Vagina (tissue), 2 donors: ENCODE data around the gene ALKBH3. TPM values are rescaled to one million over a fixed set of nuclear protein-coding genes. Genes with fewer than 3 reads are reported as not detected.
A peak's percentile ranks its signal among the peaks of the same experiment; 100 is the strongest.

ENCODE experiments used
- DNase-seq, 2 donors: peaks; one replicate each; pipeline ENCODE4 v3.0.0-alpha.2; 2017; ENCODE audit errors: extremely low spot score in 2 of 2
- H3K27ac ChIP-seq: fragments of 200-600 bp; sonication (generic); one replicate; pipeline ENCODE4 v1.5.1; 2019
- H3K27me3 ChIP-seq: fragments of 200-600 bp; sonication (generic); one replicate; pipeline ENCODE4 v1.5.1; 2019
- H3K36me3 ChIP-seq, 2 donors: fragments of 200-600 bp; sonication (generic); one replicate each; pipeline ENCODE4 v1.5.1; 2017 to 2019
- H3K4me1 ChIP-seq: fragments of 200-600 bp; sonication (generic); one replicate; pipeline ENCODE4 v1.5.1; 2019
- H3K4me3 ChIP-seq, 2 donors: fragments of 200-600 bp; sonication (generic); 1 replicate in 1 of 2; 2 replicates in 1 of 2; pipeline ENCODE4 v1.5.1; 2016 to 2019
- H3K9me3 ChIP-seq: fragments of 200-600 bp; sonication (generic); one replicate; pipeline ENCODE4 v1.5.1; 2019
- POLR2A ChIP-seq, 2 donors: fragments of 450-650 bp; IDR thresholded peaks; one replicate each; pipeline ENCODE4 v1.6.1; 2017; ENCODE audit warnings: antibody characterized with exemption in 2 of 2, mild to moderate bottlenecking in 2 of 2, moderate library complexity in 2 of 2
- POLR2AphosphoS5 ChIP-seq, 2 donors: sonication (generic); formaldehyde crosslinking; IDR thresholded peaks; one replicate each; pipeline ENCODE4 v1.9.0; 2017; ENCODE audit warnings: antibody characterized with exemption in 2 of 2, mild to moderate bottlenecking in 2 of 2, low read depth in 1 of 2; ENCODE audit not compliant: insufficient read depth in 1 of 2
- intact Hi-C: fragments of 100-400 bp; cut with DNase I; formaldehyde crosslinking; loops from one replicate; pipeline ENCODE4 v1.15.1; 2023
- total RNA-seq: library from RNA; depleted of rRNA; stranded (reverse); fragments of >200 nt; gene quantifications from one replicate; pipeline ENCODE4 v1.2.3, GENCODE V29; 2016
- TF ChIP-seq, protein P1 (sequence below), 3 experiments: fragments of 450-650 bp in 2 of 3; fragments of 200-600 bp in 1 of 3; sonication (generic) in 1 of 3; IDR thresholded peaks; one replicate each; pipeline ENCODE4 v1.5.1; 2017 to 2019; ENCODE audit warnings: antibody characterized with exemption in 3 of 3, mild to moderate bottlenecking in 2 of 3, moderate library complexity in 2 of 3

The ALKBH3 gene
- total RNA-seq, 1 donor from 2014 or later = 33.4 TPM

- Histone ChIP-seq H3K4me1 (peaks cover 17% of the 10 kb centered on the region), H3K27ac (peak overlapping the region; percentile 52), H3K27me3 (no peaks in the 10 kb centered on the region), H3K4me3 (no peak overlapping the region), H3K36me3 (no peaks in the 10 kb centered on the region), H3K9me3 (no peaks in the 10 kb centered on the region)
- intact Hi-C loops = loop anchor here (5.0 to 10.0 kb wide), 3 partner anchors 39 to 84 kb away; partner anchors contain the start of gene ALKBH3
- TF ChIP-seq POLR2A (IDR thresholded peaks at IDR 0.05) = no peak
- TF ChIP-seq POLR2AphosphoS5 (IDR thresholded peaks at IDR 0.05; ENCODE audit: insufficient read depth in 1 of 2, low read depth in 1 of 2) = no peak
- TF ChIP-seq, protein P1, sequence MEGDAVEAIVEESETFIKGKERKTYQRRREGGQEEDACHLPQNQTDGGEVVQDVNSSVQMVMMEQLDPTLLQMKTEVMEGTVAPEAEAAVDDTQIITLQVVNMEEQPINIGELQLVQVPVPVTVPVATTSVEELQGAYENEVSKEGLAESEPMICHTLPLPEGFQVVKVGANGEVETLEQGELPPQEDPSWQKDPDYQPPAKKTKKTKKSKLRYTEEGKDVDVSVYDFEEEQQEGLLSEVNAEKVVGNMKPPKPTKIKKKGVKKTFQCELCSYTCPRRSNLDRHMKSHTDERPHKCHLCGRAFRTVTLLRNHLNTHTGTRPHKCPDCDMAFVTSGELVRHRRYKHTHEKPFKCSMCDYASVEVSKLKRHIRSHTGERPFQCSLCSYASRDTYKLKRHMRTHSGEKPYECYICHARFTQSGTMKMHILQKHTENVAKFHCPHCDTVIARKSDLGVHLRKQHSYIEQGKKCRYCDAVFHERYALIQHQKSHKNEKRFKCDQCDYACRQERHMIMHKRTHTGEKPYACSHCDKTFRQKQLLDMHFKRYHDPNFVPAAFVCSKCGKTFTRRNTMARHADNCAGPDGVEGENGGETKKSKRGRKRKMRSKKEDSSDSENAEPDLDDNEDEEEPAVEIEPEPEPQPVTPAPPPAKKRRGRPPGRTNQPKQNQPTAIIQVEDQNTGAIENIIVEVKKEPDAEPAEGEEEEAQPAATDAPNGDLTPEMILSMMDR (IDR thresholded peaks at IDR 0.05) = no peak
- no peak for DNase-seq
These were observed 67.2 kb downstream of the ALKBH3 start for GRCh38 chr11:43947815-43948214.

GRCh38 chr11:43948341-43949225 lies 68.0 kb downstream of the ALKBH3 start:
- Histone ChIP-seq H3K27ac (no peak overlapping the region), H3K4me3 (no peak overlapping the region), H3K27me3 (no peaks in the 10 kb centered on the region), H3K4me1 (peaks cover 15% of the 10 kb centered on the region), H3K36me3 (no peaks in the 10 kb centered on the region), H3K9me3 (no peaks in the 10 kb centered on the region)
- TF ChIP-seq, protein P1 (IDR thresholded peaks at IDR 0.05) = no peak
- no peak for TF ChIP-seq POLR2A (IDR thresholded peaks at IDR 0.05)
- no peak for TF ChIP-seq POLR2AphosphoS5 (IDR thresholded peaks at IDR 0.05; ENCODE audit: insufficient read depth in 1 of 2, low read depth in 1 of 2)
- intact Hi-C loops = loop anchor here (5.0 to 10.0 kb wide), 3 partner anchors 39 to 84 kb away; partner anchors contain the start of gene ALKBH3
- no peak for DNase-seq

DNA sequence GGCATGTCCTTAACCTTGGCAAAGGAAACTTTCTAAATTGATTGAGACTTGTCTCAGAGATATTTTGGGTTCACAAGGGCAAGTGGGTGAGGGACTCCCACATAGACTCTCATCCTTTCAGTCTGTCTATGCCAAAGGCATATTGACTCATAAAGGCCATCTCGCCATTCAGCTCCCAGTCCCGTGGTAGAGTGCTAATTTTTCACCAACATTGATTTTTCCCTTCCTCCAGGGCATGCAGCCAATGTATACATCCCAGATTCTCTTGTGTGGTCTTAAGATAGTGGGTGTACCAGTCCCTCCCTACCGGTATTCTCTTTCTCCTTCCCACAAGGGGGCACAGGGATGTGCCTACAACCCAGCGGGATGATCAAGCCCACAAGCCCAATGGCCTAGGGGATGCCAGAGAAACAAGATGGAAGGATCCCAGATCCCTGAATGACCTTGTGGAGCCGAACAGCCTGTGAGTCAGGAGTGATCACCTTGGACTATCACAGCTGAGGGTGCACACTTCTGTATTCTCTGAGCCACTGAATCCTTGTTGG lies 69.8 kb downstream of the ALKBH3 start:
- intact Hi-C loops = no loop called here
- TF ChIP-seq POLR2A (IDR thresholded peaks at IDR 0.05) = no peak
- TF ChIP-seq, protein P1 (IDR thresholded peaks at IDR 0.05) = no peak
- TF ChIP-seq POLR2AphosphoS5 (IDR thresholded peaks at IDR 0.05; ENCODE audit: insufficient read depth in 1 of 2, low read depth in 1 of 2) = no peak
- no peaks in the 10 kb centered on the region for H3K4me1 ChIP-seq
- no peak for DNase-seq
- H3K4me3 ChIP-seq = no peak overlapping the region
- H3K27me3 ChIP-seq = no peaks in the 10 kb centered on the region
- no peaks in the 10 kb centered on the region for H3K36me3 ChIP-seq
- no peak overlapping the region for H3K27ac ChIP-seq
- no peaks in the 10 kb centered on the region for H3K9me3 ChIP-seq

- intact Hi-C loops = no loop called here
These were observed 70.6 kb downstream of the ALKBH3 start for GRCh38 chr11:43951231-43951630.

More at GRCh38 chr11:43951231-43951630, 70.6 kb downstream of the ALKBH3 start:
- TF ChIP-seq POLR2A (IDR thresholded peaks at IDR 0.05) (no peak), POLR2AphosphoS5 (IDR thresholded peaks at IDR 0.05; ENCODE audit: insufficient read depth in 1 of 2, low read depth in 1 of 2) (no peak)
- TF ChIP-seq, protein P1 (IDR thresholded peaks at IDR 0.05) = no peak
- DNase-seq = peak in 1 of 2 donors; percentile 22
- no peaks in the 10 kb centered on the region for H3K4me1 ChIP-seq
- no peaks in the 10 kb centered on the region for H3K27me3 ChIP-seq
- no peaks in the 10 kb centered on the region for H3K36me3 ChIP-seq
- no peaks in the 10 kb centered on the region for H3K9me3 ChIP-seq
- no peak overlapping the region for H3K4me3 ChIP-seq
- H3K27ac ChIP-seq = no peak overlapping the region
